SK-N-SH (cell line): Measurements from ENCODE around the gene CCNF. TPM values are rescaled to one million over a fixed set of nuclear protein-coding genes. Genes with fewer than 3 reads are reported as not detected.

Source experiments
- CTCF ChIA-PET: fragments of 300-600, 350-600 bp; formaldehyde crosslinking; extraction: SDS; loops from one replicate; lab custom pipeline; 2021; lab: Yijun Ruan, JAX
- POLR2A ChIA-PET: fragments of 350-600 bp; sonication (Branson Sonifier 250); formaldehyde crosslinking; extraction: SDS; loops from one replicate; lab custom pipeline; 2020; ENCODE audit warnings: antibody characterized with exemption, inconsistent platforms; lab: Yijun Ruan, JAX
- DNase-seq: peaks from one replicate; pipeline ENCODE4 v3.0.0; 2012
- H2AFZ ChIP-seq: fragments of 200-600 bp; sonication (generic); 2 replicates; pipeline ENCODE4 v1.8.1; 2016; ENCODE audit warnings: antibody characterized with exemption, mild to moderate bottlenecking, low read depth
- H3F3A ChIP-seq: fragments of 200-600 bp; sonication (generic); replicated peaks from 2 replicates; pipeline ENCODE3; 2016; ENCODE audit warnings: antibody characterized with exemption, mild to moderate bottlenecking; ENCODE audit not compliant: insufficient read depth
- H3K27ac ChIP-seq, 2 experiments: fragments of 200-500 bp in 1 of 2; fragments of 200-600 bp in 1 of 2; sonication (Bioruptor generic) in 1 of 2; sonication (generic), shearing (Covaris generic) in 1 of 2; 2 replicates each; pipeline versions ENCODE4 v1.5.1 to v1.6.1; 2014 to 2016; ENCODE audit warnings: low read depth in 2 of 2, inconsistent platforms in 1 of 2, low read length in 1 of 2, mild to moderate bottlenecking in 1 of 2, mixed read lengths in 1 of 2
- H3K27me3 ChIP-seq: fragments of 200-600 bp; sonication (generic), shearing (Covaris generic); 2 replicates; pipeline ENCODE4 v1.6.1; 2016; ENCODE audit warnings: mixed run types; ENCODE audit not compliant: insufficient read depth
- H3K36me3 ChIP-seq, 2 experiments: fragments of 200-500 bp in 1 of 2; fragments of 200-600 bp in 1 of 2; sonication (Bioruptor generic) in 1 of 2; sonication (generic) in 1 of 2; replicated peaks in 1 of 2; 2 replicates each; pipeline versions ENCODE3 to v1.5.1; 2014 to 2016; ENCODE audit warnings: low read length in 1 of 2, mild to moderate bottlenecking in 1 of 2; ENCODE audit not compliant: insufficient read depth in 2 of 2, control insufficient read depth in 1 of 2
- H3K4me1 ChIP-seq, 2 experiments: fragments of 200-500 bp in 1 of 2; fragments of 200-600 bp in 1 of 2; sonication (Bioruptor generic) in 1 of 2; sonication (generic), shearing (Covaris generic) in 1 of 2; 2 replicates each; pipeline versions ENCODE4 v1.5.1 to v1.6.1; 2014 to 2016; ENCODE audit warnings: low read depth in 1 of 2, low read length in 1 of 2, mixed run types in 1 of 2; ENCODE audit not compliant: insufficient read depth in 2 of 2, control insufficient read depth in 1 of 2
- H3K4me2 ChIP-seq: fragments of 200-600 bp; sonication (generic), shearing (Covaris generic); 2 replicates; pipeline ENCODE4 v1.6.1; 2017; ENCODE audit warnings: mixed run types
- H3K4me3 ChIP-seq, 2 experiments: fragments of 200-500 bp in 1 of 2; fragments of 200-600 bp in 1 of 2; sonication (Bioruptor generic) in 1 of 2; sonication (generic), shearing (Covaris generic) in 1 of 2; 2 replicates each; pipeline versions ENCODE4 v1.5.1 to v1.8.1; 2014 to 2016; ENCODE audit warnings: low read depth in 2 of 2, inconsistent platforms in 1 of 2, low read length in 1 of 2, mild to moderate bottlenecking in 1 of 2, mixed read lengths in 1 of 2, moderate library complexity in 1 of 2
- H3K79me2 ChIP-seq: fragments of 200-600 bp; sonication (generic); 2 replicates; pipeline ENCODE4 v1.8.1; 2017; ENCODE audit warnings: mild to moderate bottlenecking; ENCODE audit not compliant: insufficient read depth
- H3K9ac ChIP-seq: fragments of 200-600 bp; sonication (generic); 2 replicates; pipeline ENCODE4 v1.6.1; 2017; ENCODE audit warnings: mixed run types
- H3K9me2 ChIP-seq: fragments of 200-600 bp; sonication (generic); 2 replicates; pipeline ENCODE4 v1.6.1; 2017; ENCODE audit warnings: mixed run types
- H3K9me3 ChIP-seq: fragments of 200-600 bp; sonication (generic); 2 replicates; pipeline ENCODE4 v1.6.1; 2017; ENCODE audit warnings: mixed run types, mild to moderate bottlenecking, moderate library complexity
- H4K20me1 ChIP-seq: fragments of 200-600 bp; sonication (generic); 2 replicates; pipeline ENCODE4 v1.6.1; 2017; ENCODE audit warnings: mild to moderate bottlenecking, mixed run types; ENCODE audit not compliant: insufficient read depth
- CHD2 ChIP-seq: fragments of 150-350 bp; IDR thresholded peaks from 2 replicates; pipeline ENCODE4 v1.6.1; 2018; ENCODE audit warnings: low read length; ENCODE audit not compliant: partially characterized antibody
- ELF1 ChIP-seq: IDR thresholded peaks from 2 replicates; pipeline ENCODE4 v1.4.0; 2012
- EZH2phosphoT487 ChIP-seq: fragments of 200-600 bp; sonication (generic); IDR thresholded peaks from 2 replicates; pipeline ENCODE4 v1.6.1; 2017; ENCODE audit warnings: low read depth, mixed run types, mild to moderate bottlenecking, antibody characterized with exemption, moderate library complexity, borderline replicate concordance
- FOSL2 ChIP-seq: IDR thresholded peaks from 2 replicates; pipeline ENCODE4 v1.4.0; 2012; ENCODE audit warnings: low read depth, mild to moderate bottlenecking, moderate library complexity, borderline replicate concordance
- FOXJ3 ChIP-seq: sonication (generic); formaldehyde crosslinking; IDR thresholded peaks from 2 replicates; pipeline ENCODE4 v1.5.1; 2020; ENCODE audit warnings: mild to moderate bottlenecking, missing genetic modification reagents
- FOXM1 ChIP-seq: IDR thresholded peaks from 2 replicates; pipeline ENCODE4 v1.4.0; 2012; ENCODE audit warnings: low read depth, mild to moderate bottlenecking
- GABPA ChIP-seq: IDR thresholded peaks from 2 replicates; pipeline ENCODE4 v1.4.0; 2012; ENCODE audit warnings: low read depth, mild to moderate bottlenecking
- GATA2 ChIP-seq: sonication (generic); formaldehyde crosslinking; IDR thresholded peaks from 2 replicates; pipeline ENCODE4 v1.5.0; 2020; ENCODE audit warnings: mild to moderate bottlenecking, missing genetic modification reagents
- JUND ChIP-seq: IDR thresholded peaks from 2 replicates; pipeline ENCODE4 v1.4.0; 2012
- MAX ChIP-seq: IDR thresholded peaks from 2 replicates; pipeline ENCODE4 v1.4.0; 2012; ENCODE audit warnings: low read depth
- MXI1 ChIP-seq: IDR thresholded peaks from 2 replicates; pipeline ENCODE4 v1.6.1; 2012; ENCODE audit warnings: mild to moderate bottlenecking, low read depth, low read length, improper control_type of control experiment
- NFIC ChIP-seq: IDR thresholded peaks from 2 replicates; pipeline ENCODE4 v1.4.0; 2012; ENCODE audit warnings: borderline replicate concordance
- NRF1 ChIP-seq: IDR thresholded peaks from 2 replicates; pipeline ENCODE4 v1.6.1; 2012; ENCODE audit warnings: low read depth, mild to moderate bottlenecking, low read length
- POLR2AphosphoS5 ChIP-seq: IDR thresholded peaks from 2 replicates; pipeline ENCODE4 v1.6.1; 2012; ENCODE audit warnings: low read depth, low read length
- RAD21 ChIP-seq: IDR thresholded peaks from 2 replicates; pipeline ENCODE4 v1.6.1; 2012; ENCODE audit warnings: mild to moderate bottlenecking, low read length
- TCF12 ChIP-seq: IDR thresholded peaks from 2 replicates; pipeline ENCODE4 v1.4.0; 2012
- USF1 ChIP-seq: IDR thresholded peaks from 2 replicates; pipeline ENCODE4 v1.4.0; 2012; ENCODE audit warnings: low read depth, borderline replicate concordance
- USF2 ChIP-seq: fragments of 150-350 bp; IDR thresholded peaks from 2 replicates; pipeline ENCODE4 v1.6.1; 2017; ENCODE audit warnings: antibody characterized with exemption, low read length, low read depth, borderline replicate concordance
- ZBTB33 ChIP-seq: IDR thresholded peaks from 2 replicates; pipeline ENCODE4 v1.4.0; 2012; ENCODE audit warnings: low read depth, borderline replicate concordance
- WGBS: methylation state at CpG from one replicate; pipeline ENCODE4 v1.1.6; 2017; ENCODE audit warnings: low lambda C conversion rate; 5-methylcytosine and 5-hydroxymethylcytosine counted together
- polyA plus RNA-seq, 3 experiments: library from polyadenylated mRNA; depleted of rRNA; stranded (reverse); fragments of >200 nt; gene quantifications; 2 replicates each; pipeline ENCODE4 v1.2.3, GENCODE V29; 2012
- TF ChIP-seq, protein P1 (sequence below): IDR thresholded peaks from 2 replicates; pipeline ENCODE4; 2012
- TF ChIP-seq, protein P2 (sequence below): IDR thresholded peaks from 2 replicates; pipeline ENCODE4 v1.6.1; 2012; ENCODE audit warnings: mild to moderate bottlenecking, low read depth, low read length, moderate library complexity

The CCNF gene
- polyA plus RNA-seq, 1 of the 3 experiments (the other 2 are of a cell fraction), result 4.6 TPM

GRCh38 chr16:2459647-2460390, 30.6 kb downstream of the CCNF start, which contains the start of gene TEDC2:
TSS of gene TEDC2 (plus strand) at chr16:2460109. CDS start at chr16:2460145, 36 bp downstream.
- Histone ChIP-seq H4K20me1 (no peaks in the 10 kb centered on the region), H3K9me2 (no peaks in the 10 kb centered on the region), H3K27ac (peak within 1 kb of the TSS; percentile 39 to 76; a peak in 3 of 4 replicates), H3K79me2 (peaks cover 14% of the 10 kb centered on the region; the same call in 1 of the 2 replicates), H3K4me1 (peaks cover 9 to 24% of the 10 kb centered on the region in 2 experiments; a peak in 2 of 4 replicates), H3K4me2 (peak within 1 kb of the TSS; percentile 96), H3F3A (peaks cover 16% of the 10 kb centered on the region), H3K9me3 (no peaks in the 10 kb centered on the region), H3K9ac (peak within 1 kb of the TSS; percentile 60; the same call in 1 of the 2 replicates), H2AFZ (peak within 1 kb of the TSS; percentile 88), H3K4me3 (peak within 1 kb of the TSS; percentile 66 to 71), H3K36me3 (peaks cover 0 to 16% of the 10 kb centered on the region in 2 experiments), H3K27me3 (no peaks in the 10 kb centered on the region)
- TF ChIP-seq USF2 (no peak), POLR2AphosphoS5 (no peak), JUND (no peak), NFIC (no peak), GABPA (peak; percentile 84), FOXM1 (no peak), RAD21 (no peak), ZBTB33 (no peak), USF1 (no peak), FOSL2 (no peak), GATA2 (no peak), EZH2phosphoT487 (no peak), ELF1 (no peak), MXI1 (peak; percentile 97), MAX (peak; percentile 86), FOXJ3 (CRISPR knock-in tag) (no peak), CHD2 (peak; percentile 39), TCF12 (no peak), NRF1 (peak; percentile 66)
- TF ChIP-seq, protein P1, sequence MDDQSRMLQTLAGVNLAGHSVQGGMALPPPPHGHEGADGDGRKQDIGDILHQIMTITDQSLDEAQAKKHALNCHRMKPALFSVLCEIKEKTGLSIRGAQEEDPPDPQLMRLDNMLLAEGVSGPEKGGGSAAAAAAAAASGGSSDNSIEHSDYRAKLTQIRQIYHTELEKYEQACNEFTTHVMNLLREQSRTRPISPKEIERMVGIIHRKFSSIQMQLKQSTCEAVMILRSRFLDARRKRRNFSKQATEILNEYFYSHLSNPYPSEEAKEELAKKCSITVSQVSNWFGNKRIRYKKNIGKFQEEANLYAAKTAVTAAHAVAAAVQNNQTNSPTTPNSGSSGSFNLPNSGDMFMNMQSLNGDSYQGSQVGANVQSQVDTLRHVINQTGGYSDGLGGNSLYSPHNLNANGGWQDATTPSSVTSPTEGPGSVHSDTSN, result peak; percentile 22
- TF ChIP-seq, protein P2, sequence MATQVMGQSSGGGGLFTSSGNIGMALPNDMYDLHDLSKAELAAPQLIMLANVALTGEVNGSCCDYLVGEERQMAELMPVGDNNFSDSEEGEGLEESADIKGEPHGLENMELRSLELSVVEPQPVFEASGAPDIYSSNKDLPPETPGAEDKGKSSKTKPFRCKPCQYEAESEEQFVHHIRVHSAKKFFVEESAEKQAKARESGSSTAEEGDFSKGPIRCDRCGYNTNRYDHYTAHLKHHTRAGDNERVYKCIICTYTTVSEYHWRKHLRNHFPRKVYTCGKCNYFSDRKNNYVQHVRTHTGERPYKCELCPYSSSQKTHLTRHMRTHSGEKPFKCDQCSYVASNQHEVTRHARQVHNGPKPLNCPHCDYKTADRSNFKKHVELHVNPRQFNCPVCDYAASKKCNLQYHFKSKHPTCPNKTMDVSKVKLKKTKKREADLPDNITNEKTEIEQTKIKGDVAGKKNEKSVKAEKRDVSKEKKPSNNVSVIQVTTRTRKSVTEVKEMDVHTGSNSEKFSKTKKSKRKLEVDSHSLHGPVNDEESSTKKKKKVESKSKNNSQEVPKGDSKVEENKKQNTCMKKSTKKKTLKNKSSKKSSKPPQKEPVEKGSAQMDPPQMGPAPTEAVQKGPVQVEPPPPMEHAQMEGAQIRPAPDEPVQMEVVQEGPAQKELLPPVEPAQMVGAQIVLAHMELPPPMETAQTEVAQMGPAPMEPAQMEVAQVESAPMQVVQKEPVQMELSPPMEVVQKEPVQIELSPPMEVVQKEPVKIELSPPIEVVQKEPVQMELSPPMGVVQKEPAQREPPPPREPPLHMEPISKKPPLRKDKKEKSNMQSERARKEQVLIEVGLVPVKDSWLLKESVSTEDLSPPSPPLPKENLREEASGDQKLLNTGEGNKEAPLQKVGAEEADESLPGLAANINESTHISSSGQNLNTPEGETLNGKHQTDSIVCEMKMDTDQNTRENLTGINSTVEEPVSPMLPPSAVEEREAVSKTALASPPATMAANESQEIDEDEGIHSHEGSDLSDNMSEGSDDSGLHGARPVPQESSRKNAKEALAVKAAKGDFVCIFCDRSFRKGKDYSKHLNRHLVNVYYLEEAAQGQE, result peak; percentile 86
- 2% methylated on average over 25 of the region's 66 CpGs for WGBS
- ChIA-PET POLR2A (interaction anchor here (1.3 to 2.0 kb wide), 3 partner anchors 9 to 41 kb away, joined by 4 to 19 read pairs (median 5); no protein-coding TSS in a partner anchor), CTCF (interaction anchor here (0.8 to 4.8 kb wide), 9 partner anchors 9 to 120 kb away, joined by 3 to 27 read pairs (median 4); partner anchors contain the start of genes ABCA3 and TBC1D24)
- DNase-seq, result peak; percentile 99
